Heart right ventricle (tissue), 16 donors: Measurements from ENCODE around the gene SLC25A1. TPM values are rescaled to one million over a fixed set of nuclear protein-coding genes. Genes with fewer than 3 reads are reported as not detected.

Source experiments
- ATAC-seq, 8 donors: fragments of 200-7000 bp; cut with Tn5 transposase; one replicate each; pipeline ENCODE4 v1.9.1; 2020; ENCODE audit warnings: mild to moderate bottlenecking in 8 of 8, moderate library complexity in 8 of 8, moderate number of reproducible peaks in 1 of 8
- DNase-seq, 2 donors: peaks; one replicate each; pipeline ENCODE4 v3.0.0-alpha.2; 2020
- H3K27ac ChIP-seq, 10 donors: fragments of 200-600 bp; sonication (generic) in 2 of 10; one replicate each; pipeline versions ENCODE4 v1.5.0 to v1.8.0; 2020 to 2022; ENCODE audit warnings: mild to moderate bottlenecking in 3 of 10
- H3K27me3 ChIP-seq, 7 donors: fragments of 200-600 bp; one replicate each; pipeline ENCODE4 v1.8.0; 2021 to 2022; ENCODE audit warnings: mild to moderate bottlenecking in 2 of 7
- H3K36me3 ChIP-seq, 9 donors: fragments of 200-600 bp; sonication (generic) in 1 of 9; one replicate each; pipeline versions ENCODE4 v1.5.0 to v1.8.0; 2020 to 2022; ENCODE audit warnings: mild to moderate bottlenecking in 2 of 9
- H3K4me1 ChIP-seq, 9 donors: fragments of 200-600 bp; sonication (generic) in 1 of 9; one replicate each; pipeline versions ENCODE4 v1.5.0 to v1.8.0; 2020 to 2022; ENCODE audit warnings: mild to moderate bottlenecking in 4 of 9
- H3K4me3 ChIP-seq, 10 donors: fragments of 200-600 bp; sonication (generic) in 2 of 10; one replicate each; pipeline versions ENCODE4 v1.5.0 to v1.8.0; 2020 to 2022; ENCODE audit warnings: mild to moderate bottlenecking in 7 of 10, moderate library complexity in 2 of 10
- H3K9me3 ChIP-seq, 11 donors: fragments of 200-600 bp in 10 of 11; sonication (generic) in 2 of 11; one replicate each; pipeline versions ENCODE4 v1.5.0 to v1.8.0; 2013 to 2022; ENCODE audit warnings: mild to moderate bottlenecking in 2 of 11, control low read depth in 1 of 11, moderate library complexity in 1 of 11
- CTCF ChIP-seq, 9 donors: fragments of 200-600 bp; sonication (generic) in 2 of 9; IDR thresholded peaks; one replicate each; pipeline versions ENCODE4 v1.5.0 to v1.8.0; 2021 to 2022; ENCODE audit warnings: antibody characterized with exemption in 9 of 9, mild to moderate bottlenecking in 5 of 9, moderate library complexity in 1 of 9
- WGBS, 2 donors: extraction: QIAGEN DNeasy Blood & Tissue Kit; methylation state at CpG; one replicate each; pipeline ENCODE4 v1.1.7; 2013; ENCODE audit warnings: inconsistent platforms in 1 of 2; 5-methylcytosine and 5-hydroxymethylcytosine counted together
- intact Hi-C, 10 donors: fragments of 100-400 bp; cut with DNase I; formaldehyde crosslinking; loops; one replicate each; pipeline versions ENCODE4 v1.11.1 to v1.14.2; 2022
- polyA plus RNA-seq, 2 donors: library from polyadenylated mRNA; stranded (reverse); fragments of 200-250 nt; gene quantifications; one replicate each; pipeline ENCODE4 v1.2.3, GENCODE V29; 2013
- total RNA-seq, 10 donors: library from RNA; stranded (reverse); fragmentation: NEBNext Ultra II Directional in 3 of 10; extraction: Animal tissue kit (Norgen Biotek cat#: 25700) in 3 of 10; gene quantifications; one replicate each; pipeline versions ENCODE4 v1.2.1 to v1.2.4, GENCODE V29; 2021 to 2023
- donor health status: Arrhythmogenic right ventricular cardiomyopathy.
- donor health status: ischemic (EF 13 %, LVEDD 7.1; RV severe dilation, severe dysfunction).
- donor health status: healthy with polysubstance abuse.
- donor health status: DM: no; HTN: yes; CAD: no.
- donor health status: DM: no; HTN: no; CAD: no.
- donor health status: ischemic (EF 25% LVEDD 6.9; RV normal size, moderate dysfunction).
- donor health status: ischemic (EF 25% LVEDD 5.7; RV mildly dilated, moderate dysfunction).
- donor health status: healthy.
- donor health status: DM: yes; HTN: yes; CAD: no.
- donor health status: Ischemic cardiomyopathy.
- donor health status: ischemic (EF 35%, LVEDD 5.7; RV mildly dilated, moderate dysfunction).
- donor health status: nonischemic (EF 11% LVEDD 7.7; RV severe dilation, severe dysfunction).
- donor health status: DM: yes; HTN: yes; CAD: no.
- donor health status: PGD.
- donor health status: ischemic (EF 29% LVEDD 5.4; RV normal size, mild dysfunction).
- donor health status: nonischemic (EF 23%, LVEDD 6.1; RV moderate dilation, normal function).

Gene SLC25A1
- total and polyA plus RNA-seq, 12 donors = 14.8 to 31.9 (median 20.5) TPM

- 95 to 96% methylated on average over 5 of the region's 5 CpGs for WGBS, 2 donors
- H3K4me3 ChIP-seq = no peak overlapping the region
- H3K27me3 ChIP-seq = no peaks in the 10 kb centered on the region
- ATAC-seq (no peak), DNase-seq (no peak)
- H3K36me3 ChIP-seq = peaks cover 0 to 80% (median 64%) of the 10 kb centered on the region in 9 donors
- peaks cover 0 to 15% (median 11%) of the 10 kb centered on the region in 9 donors for H3K4me1 ChIP-seq
- no peaks in the 10 kb centered on the region for H3K9me3 ChIP-seq
- no peak overlapping the region for H3K27ac ChIP-seq
- intact Hi-C loops = loop anchor here in 6 of 10 donors (5.0 to 10.0 kb wide), 4 partner anchors 335 to 495 kb away; partner anchors contain the start of genes CDC45 (in 1 of the 6) and UFD1 (in 1 of the 6)
- no peak for TF ChIP-seq CTCF (IDR thresholded peaks at IDR 0.05)
Observed at GRCh38 chr22:19139974-19140373, 38.6 kb downstream of the SLC25A1 start.

GRCh38 chr22:19139001-19139356, 39.6 kb downstream of the SLC25A1 start:
- Histone ChIP-seq H3K27ac (no peak overlapping the region), H3K27me3 (no peaks in the 10 kb centered on the region), H3K36me3 (peaks cover 0 to 90% (median 74%) of the 10 kb centered on the region in 9 donors), H3K4me1 (peaks cover 0 to 13% (median 11%) of the 10 kb centered on the region in 9 donors), H3K9me3 (no peaks in the 10 kb centered on the region), H3K4me3 (no peak overlapping the region)
- ATAC-seq (no peak), DNase-seq (no peak)
- intact Hi-C loops = no loop called here
- no peak for TF ChIP-seq CTCF (IDR thresholded peaks at IDR 0.05)
- 97% methylated on average over 9 of the region's 9 CpGs for WGBS, 2 donors

- ATAC-seq (no peak), DNase-seq (no peak)
- Histone ChIP-seq H3K4me1 (peaks cover 0 to 8% (median 5%) of the 10 kb centered on the region in 9 donors), H3K36me3 (peaks cover 0 to 96% (median 80%) of the 10 kb centered on the region in 9 donors), H3K4me3 (no peak overlapping the region), H3K9me3 (no peaks in the 10 kb centered on the region), H3K27ac (no peak overlapping the region), H3K27me3 (no peaks in the 10 kb centered on the region)
- 89 to 91% methylated on average over 15 of the region's 15 CpGs for WGBS, 2 donors
- no peak for TF ChIP-seq CTCF (IDR thresholded peaks at IDR 0.05)
- intact Hi-C loops = no loop called here
Observed at GRCh38 chr22:19138217-19139000, 40.1 kb downstream of the SLC25A1 start.

GRCh38 chr22:19137384-19138216, 40.9 kb downstream of the SLC25A1 start:
- peaks cover 0 to 100% (median 81%) of the 10 kb centered on the region in 9 donors for H3K36me3 ChIP-seq
- 91 to 95% methylated on average over 11 of the region's 11 CpGs for WGBS, 2 donors
- H3K27ac ChIP-seq = no peak overlapping the region
- H3K9me3 ChIP-seq = no peaks in the 10 kb centered on the region
- DNase-seq = no peak
- no peaks in the 10 kb centered on the region for H3K4me1 ChIP-seq
- H3K27me3 ChIP-seq = no peaks in the 10 kb centered on the region
- intact Hi-C loops = no loop called here
- no peak overlapping the region for H3K4me3 ChIP-seq
- no peak for TF ChIP-seq CTCF (IDR thresholded peaks at IDR 0.05)
- no peak for ATAC-seq
